ENCODE results near the gene MAST4.

DNA sequence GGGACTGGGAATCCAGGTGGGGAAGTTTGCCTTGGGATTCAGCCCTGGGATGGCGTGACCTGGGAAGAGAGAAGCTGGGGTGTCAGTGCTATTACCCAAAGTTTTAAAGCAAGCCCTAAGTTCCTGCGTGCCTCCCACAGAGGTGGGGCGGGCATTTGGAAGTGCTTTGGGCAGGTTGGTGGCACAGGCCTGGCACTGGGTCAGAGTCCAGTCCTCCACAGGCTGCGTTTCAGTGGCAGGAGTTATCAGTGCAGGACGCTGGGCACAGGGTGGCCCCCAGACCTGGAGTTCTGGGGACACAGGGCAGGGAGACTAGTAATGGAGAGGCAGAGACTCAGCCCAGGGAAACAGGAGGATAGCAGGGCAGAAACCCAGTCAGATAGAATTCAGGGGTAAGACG is 147.2 kb downstream of the MAST4 start:
- TF ChIP-seq RAD21 (IDR thresholded peaks at IDR 0.05) = no peak
- TF ChIP-seq, protein P1, sequence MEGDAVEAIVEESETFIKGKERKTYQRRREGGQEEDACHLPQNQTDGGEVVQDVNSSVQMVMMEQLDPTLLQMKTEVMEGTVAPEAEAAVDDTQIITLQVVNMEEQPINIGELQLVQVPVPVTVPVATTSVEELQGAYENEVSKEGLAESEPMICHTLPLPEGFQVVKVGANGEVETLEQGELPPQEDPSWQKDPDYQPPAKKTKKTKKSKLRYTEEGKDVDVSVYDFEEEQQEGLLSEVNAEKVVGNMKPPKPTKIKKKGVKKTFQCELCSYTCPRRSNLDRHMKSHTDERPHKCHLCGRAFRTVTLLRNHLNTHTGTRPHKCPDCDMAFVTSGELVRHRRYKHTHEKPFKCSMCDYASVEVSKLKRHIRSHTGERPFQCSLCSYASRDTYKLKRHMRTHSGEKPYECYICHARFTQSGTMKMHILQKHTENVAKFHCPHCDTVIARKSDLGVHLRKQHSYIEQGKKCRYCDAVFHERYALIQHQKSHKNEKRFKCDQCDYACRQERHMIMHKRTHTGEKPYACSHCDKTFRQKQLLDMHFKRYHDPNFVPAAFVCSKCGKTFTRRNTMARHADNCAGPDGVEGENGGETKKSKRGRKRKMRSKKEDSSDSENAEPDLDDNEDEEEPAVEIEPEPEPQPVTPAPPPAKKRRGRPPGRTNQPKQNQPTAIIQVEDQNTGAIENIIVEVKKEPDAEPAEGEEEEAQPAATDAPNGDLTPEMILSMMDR (IDR thresholded peaks at IDR 0.05; ENCODE audit: low read depth, low read length, missing input control) = no peak
- no peak for TF ChIP-seq TAF1 (conservative IDR thresholded peaks at IDR 0.05)
- TF ChIP-seq SP1 (IDR thresholded peaks at IDR 0.05) = no peak
- TF ChIP-seq, protein P2, sequence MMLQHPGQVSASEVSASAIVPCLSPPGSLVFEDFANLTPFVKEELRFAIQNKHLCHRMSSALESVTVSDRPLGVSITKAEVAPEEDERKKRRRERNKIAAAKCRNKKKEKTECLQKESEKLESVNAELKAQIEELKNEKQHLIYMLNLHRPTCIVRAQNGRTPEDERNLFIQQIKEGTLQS (IDR thresholded peaks at IDR 0.05) = no peak
- TF ChIP-seq JUND (IDR thresholded peaks at IDR 0.05) = no peak
- no peak for TF ChIP-seq YY1 (IDR thresholded peaks at IDR 0.05)
- no peak for TF ChIP-seq EGR1 (IDR thresholded peaks at IDR 0.05; ENCODE audit: low read depth in 2 of 2)
- no peak for TF ChIP-seq GABPA (IDR thresholded peaks at IDR 0.05 in 1 of 2, conservative IDR thresholded peaks at IDR 0.05 in 1 of 2)
- TF ChIP-seq, protein P3, sequence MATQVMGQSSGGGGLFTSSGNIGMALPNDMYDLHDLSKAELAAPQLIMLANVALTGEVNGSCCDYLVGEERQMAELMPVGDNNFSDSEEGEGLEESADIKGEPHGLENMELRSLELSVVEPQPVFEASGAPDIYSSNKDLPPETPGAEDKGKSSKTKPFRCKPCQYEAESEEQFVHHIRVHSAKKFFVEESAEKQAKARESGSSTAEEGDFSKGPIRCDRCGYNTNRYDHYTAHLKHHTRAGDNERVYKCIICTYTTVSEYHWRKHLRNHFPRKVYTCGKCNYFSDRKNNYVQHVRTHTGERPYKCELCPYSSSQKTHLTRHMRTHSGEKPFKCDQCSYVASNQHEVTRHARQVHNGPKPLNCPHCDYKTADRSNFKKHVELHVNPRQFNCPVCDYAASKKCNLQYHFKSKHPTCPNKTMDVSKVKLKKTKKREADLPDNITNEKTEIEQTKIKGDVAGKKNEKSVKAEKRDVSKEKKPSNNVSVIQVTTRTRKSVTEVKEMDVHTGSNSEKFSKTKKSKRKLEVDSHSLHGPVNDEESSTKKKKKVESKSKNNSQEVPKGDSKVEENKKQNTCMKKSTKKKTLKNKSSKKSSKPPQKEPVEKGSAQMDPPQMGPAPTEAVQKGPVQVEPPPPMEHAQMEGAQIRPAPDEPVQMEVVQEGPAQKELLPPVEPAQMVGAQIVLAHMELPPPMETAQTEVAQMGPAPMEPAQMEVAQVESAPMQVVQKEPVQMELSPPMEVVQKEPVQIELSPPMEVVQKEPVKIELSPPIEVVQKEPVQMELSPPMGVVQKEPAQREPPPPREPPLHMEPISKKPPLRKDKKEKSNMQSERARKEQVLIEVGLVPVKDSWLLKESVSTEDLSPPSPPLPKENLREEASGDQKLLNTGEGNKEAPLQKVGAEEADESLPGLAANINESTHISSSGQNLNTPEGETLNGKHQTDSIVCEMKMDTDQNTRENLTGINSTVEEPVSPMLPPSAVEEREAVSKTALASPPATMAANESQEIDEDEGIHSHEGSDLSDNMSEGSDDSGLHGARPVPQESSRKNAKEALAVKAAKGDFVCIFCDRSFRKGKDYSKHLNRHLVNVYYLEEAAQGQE (IDR thresholded peaks at IDR 0.05) = no peak
- TF ChIP-seq, protein P4, sequence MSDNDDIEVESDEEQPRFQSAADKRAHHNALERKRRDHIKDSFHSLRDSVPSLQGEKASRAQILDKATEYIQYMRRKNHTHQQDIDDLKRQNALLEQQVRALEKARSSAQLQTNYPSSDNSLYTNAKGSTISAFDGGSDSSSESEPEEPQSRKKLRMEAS (IDR thresholded peaks at IDR 0.05) = no peak
- TF ChIP-seq FOXA1 (IDR thresholded peaks at IDR 0.05) = no peak

Measured in liver (tissue), 3 donors.